Iris pigment epithelial cell (primary cell): Measurements from ENCODE around the gene STAT6.
"Not testable (repeated sequence)": the region's sequence is repeated elsewhere in the genome, so short reads cannot be mapped to it uniquely, and the experiment has no call there.

Experiments
- DNase-seq: peaks from one replicate; pipeline ENCODE4 v3.0.0-alpha.2; 2011; ENCODE audit warnings: low read depth

STAT6 gene

GRCh38 chr12:57087691-57088353 is 23.3 kb downstream of the STAT6 start:
- peak; percentile 93 for DNase-seq

DNA sequence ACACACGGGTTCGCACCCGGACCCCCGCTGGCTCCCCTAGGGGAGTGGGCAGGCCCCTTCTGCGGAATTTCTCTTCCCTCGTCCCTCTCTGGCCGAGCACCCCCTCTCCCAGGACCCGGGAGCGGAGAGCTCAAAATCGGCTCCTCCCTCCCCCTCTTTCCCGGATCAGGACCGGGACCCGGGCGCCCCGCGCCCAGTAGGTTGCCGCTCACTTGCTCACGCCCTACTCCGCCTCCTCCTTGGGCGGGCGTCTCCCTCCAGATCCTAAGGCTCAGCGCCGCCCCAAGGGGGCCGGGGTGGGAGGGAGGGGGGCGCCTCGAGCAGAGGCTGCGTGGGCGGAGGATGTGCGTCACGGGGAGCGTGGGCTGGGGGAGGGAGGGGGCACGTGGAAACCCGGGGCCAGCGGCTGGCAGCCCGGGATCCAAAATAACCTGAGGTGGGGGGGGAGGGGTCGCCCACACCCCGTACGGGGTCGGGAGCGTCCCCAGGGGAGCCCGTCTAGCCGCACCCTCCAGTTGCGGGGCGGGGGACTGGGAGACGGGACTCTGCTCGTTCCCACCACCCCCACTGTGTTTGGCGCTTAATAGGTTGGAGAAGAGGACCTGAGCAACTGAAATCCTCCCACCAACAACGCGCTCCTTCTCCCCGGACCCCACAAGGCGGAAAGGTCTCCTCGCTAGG is 24.0 kb downstream of the STAT6 start:
- peak; percentile 90 for DNase-seq

DNA sequence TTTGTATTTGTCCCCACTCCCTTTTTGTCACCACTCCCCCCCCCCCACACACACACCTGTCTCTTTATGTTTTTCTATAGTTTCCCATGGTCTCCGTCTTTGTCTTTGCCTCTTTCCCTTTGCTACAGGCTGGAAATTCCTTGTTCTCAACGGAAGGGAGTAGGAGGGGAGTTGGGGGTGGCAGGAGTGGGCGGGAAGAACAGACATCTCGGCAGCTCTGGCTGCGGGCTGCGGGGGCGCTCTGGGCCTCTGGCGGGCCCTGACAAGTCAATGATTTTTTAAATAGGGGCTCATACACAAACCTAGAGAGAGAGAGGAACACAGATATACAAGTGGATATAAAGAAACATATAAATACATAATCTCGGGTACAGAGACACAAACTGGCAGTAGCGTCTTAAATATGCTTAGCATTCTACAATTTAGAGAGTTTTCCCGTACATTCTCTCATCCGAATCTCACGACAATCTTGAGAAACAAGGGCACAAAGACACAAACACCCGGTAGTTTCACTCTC is 24.6 kb downstream of the STAT6 start:
- DNase-seq = peak; percentile 76

- DNase-seq = no peak
Observed at GRCh38 chr12:57085999-57086492, 25.1 kb downstream of the STAT6 start.

GRCh38 chr12:57080855-57081254 is 30.3 kb downstream of the STAT6 start:
- no peak for DNase-seq

DNA sequence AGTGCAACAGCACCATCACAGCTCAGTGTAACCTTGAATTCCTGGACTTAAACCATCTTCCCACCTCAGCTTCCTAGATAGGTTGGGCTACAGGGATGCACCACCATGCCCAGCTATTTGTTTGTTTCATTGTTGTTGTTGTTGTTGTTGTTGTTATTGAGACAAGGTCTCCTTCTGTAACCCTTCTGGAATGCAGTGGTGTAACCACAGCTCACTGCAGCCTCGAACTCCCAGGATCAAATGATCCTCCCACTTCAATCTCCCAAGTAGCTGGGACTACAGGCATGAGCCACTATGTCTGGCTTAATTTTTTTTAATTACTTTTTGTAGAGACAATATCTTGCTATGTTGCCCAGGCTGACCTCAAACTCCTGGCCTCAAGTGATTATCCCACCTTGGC is 31.3 kb downstream of the STAT6 start:
- DNase-seq = no peak

DNA sequence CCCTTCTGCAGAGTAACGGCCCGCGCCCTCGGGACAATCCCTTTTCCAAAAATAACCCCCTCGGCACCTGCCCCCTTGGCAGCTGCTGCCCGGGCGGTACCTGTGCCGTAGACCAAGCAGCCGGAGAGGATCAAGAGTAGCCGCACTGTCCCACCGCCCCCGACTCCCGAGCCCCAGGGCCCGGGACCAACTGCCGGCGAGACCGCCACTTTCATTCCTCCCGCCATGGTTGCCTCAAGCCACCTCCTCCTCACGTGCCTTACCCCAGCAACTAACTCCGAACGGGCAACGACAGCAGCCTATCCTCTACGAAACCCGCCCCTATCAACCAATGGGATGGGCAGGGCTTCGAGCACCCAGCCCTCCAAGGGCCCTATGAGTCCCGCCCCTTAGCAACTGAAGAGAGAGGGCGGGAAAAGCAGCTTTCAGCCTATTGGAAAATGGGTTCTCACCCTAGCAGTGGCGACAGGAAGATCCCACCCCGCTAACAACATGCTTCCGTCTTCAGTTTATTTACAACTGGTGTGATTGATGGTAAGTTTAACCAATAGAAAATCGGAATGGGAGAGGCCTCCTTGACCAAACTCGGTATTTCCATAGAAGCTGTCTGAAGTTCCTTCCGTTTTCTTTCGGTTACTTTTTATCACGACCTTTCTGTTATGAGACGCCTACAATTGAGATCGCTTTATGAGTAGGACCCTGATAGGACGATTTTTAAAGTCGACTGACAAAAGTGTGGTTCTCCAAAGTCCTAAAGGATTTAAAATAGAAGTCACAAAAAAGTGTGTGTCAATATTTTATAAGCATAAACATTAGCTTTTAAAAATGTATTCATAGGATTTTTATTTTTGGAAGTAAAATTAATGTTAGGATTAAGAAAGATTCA is 32.4 kb downstream of the STAT6 start, which contains the start of gene NEMP1:
Gene NEMP1 (minus strand): TSS at position 273 of the 886 bp plus-strand sequence. CDS start 46 bp downstream, at position 227.
- DNase-seq = peak; percentile 100

- not testable (repeated sequence) for DNase-seq
Observed at GRCh38 chr12:57073566-57074450, 37.4 kb downstream of the STAT6 start.

- no peak for DNase-seq
Observed at GRCh38 chr12:57072661-57073060, 38.5 kb downstream of the STAT6 start.

DNA sequence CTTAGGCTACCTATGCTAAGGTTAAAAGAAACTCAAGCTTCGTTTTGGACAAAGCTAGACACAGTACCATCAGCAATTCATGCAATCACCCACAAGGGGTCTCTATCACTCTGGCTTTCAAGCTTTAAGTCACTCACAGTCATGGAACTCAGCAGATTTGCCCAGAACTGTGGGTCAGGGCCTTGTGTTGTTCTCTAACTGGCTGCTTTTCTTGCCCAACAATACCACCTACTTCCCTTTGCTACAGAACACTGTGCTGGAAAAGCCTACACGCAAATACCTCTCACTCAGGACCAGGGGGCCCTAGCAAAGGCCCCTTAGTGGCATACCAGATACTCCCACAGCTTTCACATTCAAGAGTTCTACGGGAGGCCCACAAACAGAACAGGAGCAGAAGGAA is 41.6 kb downstream of the STAT6 start:
- DNase-seq = peak; percentile 87

- no peak for DNase-seq
Observed at GRCh38 chr12:57066245-57066644, 44.9 kb downstream of the STAT6 start.

DNA sequence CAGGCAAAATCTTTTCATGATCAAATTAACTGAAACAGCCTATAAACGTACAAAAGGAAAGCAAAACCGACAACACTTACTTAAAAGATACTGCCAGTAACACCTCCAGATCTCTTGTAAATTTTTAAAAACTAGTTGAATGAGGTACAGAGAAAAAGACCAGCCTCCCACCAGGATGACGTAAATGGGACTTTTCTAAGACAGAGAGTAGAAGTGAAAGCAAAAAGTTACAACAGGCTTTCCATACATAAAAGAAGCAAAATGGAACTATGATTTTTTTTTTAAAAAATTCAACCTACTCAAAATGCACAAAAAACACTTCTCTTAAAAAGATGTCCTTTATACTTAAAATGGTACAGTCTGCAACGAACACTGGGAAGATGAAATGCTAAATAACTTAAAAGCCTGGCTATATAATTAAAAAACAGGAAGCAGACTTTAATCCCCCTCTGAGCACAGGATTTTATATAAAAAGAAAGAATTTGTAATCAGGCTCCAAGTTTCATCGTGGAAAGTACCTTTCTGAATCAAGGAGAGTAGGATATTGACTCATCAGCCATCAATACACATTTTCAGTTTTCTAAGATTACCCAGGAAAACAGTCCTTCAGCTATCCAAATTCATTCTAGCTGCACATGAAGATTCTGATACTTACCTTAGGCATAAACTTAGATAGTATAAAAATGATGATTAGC is 47.0 kb downstream of the STAT6 start:
- peak; percentile 17 for DNase-seq

- DNase-seq = no peak
Observed at GRCh38 chr12:57058454-57058853, 52.7 kb downstream of the STAT6 start.

- no peak for DNase-seq
Observed at GRCh38 chr12:57057067-57057751, 54.0 kb downstream of the STAT6 start.

GRCh38 chr12:57055824-57056223 is 55.3 kb downstream of the STAT6 start:
- no peak for DNase-seq

DNA sequence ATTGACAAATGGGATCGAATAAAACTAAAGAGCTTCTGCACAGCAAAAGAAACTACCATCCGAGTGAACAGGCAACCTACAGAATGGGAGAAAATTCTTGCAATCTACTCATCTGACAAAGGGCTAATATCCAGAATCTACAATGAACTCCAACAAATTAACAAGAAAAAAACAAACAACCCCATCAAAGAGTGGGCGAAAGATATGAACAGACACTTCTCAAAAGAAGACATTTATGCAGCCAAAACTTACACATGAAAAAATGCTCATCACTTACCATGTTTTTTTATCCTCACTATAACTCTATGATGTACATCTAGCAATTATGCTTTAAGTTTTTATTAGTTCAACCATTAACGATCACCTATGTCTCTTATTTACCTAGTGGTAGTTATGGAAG is 57.3 kb downstream of the STAT6 start:
- not testable (repeated sequence) for DNase-seq

- not testable (repeated sequence) for DNase-seq
Observed at GRCh38 chr12:57053146-57053545, 58.0 kb downstream of the STAT6 start.

- no peak for DNase-seq
Observed at GRCh38 chr12:57051011-57051410, 60.2 kb downstream of the STAT6 start.

GRCh38 chr12:57049890-57050289 is 61.3 kb downstream of the STAT6 start, which contains the start of gene MYO1A:
Gene MYO1A, minus strand, starts transcription at chr12:57050129. Its CDS starts 1,806 bp downstream, at chr12:57048323.
- DNase-seq = peak; percentile 11

DNA sequence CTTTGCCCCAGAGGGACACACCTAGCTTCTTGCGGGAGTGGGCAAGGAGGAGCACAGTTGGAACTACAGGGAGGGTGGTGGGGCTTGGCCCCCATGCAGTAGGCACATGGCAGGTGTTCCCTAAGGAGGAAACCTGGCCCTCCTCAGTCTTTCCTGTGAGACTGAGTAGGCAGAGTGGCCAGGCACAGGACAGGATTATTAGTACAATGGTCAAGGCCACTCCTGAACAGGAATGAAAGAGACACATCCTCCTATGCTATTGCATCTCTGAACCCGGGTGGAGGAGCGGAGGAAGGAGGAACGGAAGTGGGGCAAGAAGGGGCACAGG is 62.1 kb downstream of the STAT6 start:
- DNase-seq = no peak
